ENCODE measurements around the gene CBFA2T2.

Gene CBFA2T2

DNA sequence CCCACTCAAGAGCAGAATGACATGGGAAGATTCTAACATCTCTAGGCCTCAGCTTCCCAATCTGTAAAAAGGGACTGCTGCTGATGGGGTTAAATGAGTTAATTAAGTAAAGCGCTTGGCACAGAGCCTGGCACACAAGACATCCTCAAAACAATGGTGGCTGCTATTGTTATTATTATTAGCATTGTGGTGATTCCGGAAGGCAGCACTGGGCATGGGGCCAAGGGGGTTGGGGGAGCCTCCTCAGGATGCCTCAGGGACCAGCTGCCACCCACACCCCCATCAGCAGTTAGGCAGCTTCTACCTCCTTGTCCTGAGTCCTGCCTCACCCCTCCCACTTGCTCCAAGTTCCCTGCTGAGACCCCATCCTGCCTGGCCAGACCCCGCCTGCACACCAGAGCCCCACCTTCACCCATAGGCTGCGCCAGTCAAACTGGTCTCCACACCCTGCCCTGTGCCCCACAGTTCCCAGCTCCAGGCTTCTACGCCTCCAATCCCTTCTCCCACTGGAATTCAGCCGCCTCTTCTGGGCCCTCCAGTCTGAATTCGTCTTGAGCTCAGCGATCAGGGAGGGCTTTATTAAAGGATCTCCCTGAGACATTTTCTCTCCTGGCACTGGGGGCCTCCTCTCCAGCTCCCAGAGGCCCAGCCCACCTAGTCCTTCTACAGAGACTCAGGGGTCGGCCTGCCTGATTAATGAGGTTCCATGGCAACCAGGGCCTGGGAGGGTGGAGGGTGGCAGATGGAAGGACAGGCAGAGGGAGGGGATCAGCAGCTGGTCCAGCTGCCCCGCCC lies 194.8 kb downstream of the CBFA2T2 start:
- peaks cover 2% of the 10 kb centered on the region; the same call in 1 of the 2 replicates for H3F3A ChIP-seq (ENCODE audit: low read depth)
- H3K9me3 ChIP-seq (ENCODE audit: insufficient read depth, low read depth, low read length): no peaks in the 10 kb centered on the region
- H3K9ac ChIP-seq (ENCODE audit: low read depth, low read length, poor library complexity, severe bottlenecking): peak overlapping the region; percentile 80
- no peak for TF ChIP-seq EZH2phosphoT487 (IDR thresholded peaks at IDR 0.05; ENCODE audit: borderline replicate concordance)
- H3K36me3 ChIP-seq (ENCODE audit: insufficient read depth, low read length): peaks cover 3% of the 10 kb centered on the region; the same call in 1 of the 2 replicates
- H3K27me3 ChIP-seq (ENCODE audit: insufficient read depth, low read length, poor library complexity, severe bottlenecking): no peaks in the 10 kb centered on the region
- H3K4me1 ChIP-seq (ENCODE audit: insufficient read depth, low read length, poor library complexity, severe bottlenecking): peaks cover 51% of the 10 kb centered on the region
- peak overlapping the region; percentile 82 for H3K4me3 ChIP-seq (ENCODE audit: low read length, poor library complexity, severe bottlenecking)
- peak overlapping the region; percentile 95 for H3K4me2 ChIP-seq (ENCODE audit: low read depth, low read length, poor library complexity, severe bottlenecking)
- H4K20me1 ChIP-seq (ENCODE audit: insufficient read depth, low read length, poor library complexity, severe bottlenecking): peaks cover 42% of the 10 kb centered on the region
- H3K9me2 ChIP-seq (replicated peaks; ENCODE audit: low read depth, low read length): no peaks in the 10 kb centered on the region
- no peak overlapping the region for H2AFZ ChIP-seq (ENCODE audit: low read length)
- H3K79me2 ChIP-seq (ENCODE audit: insufficient read depth, low read length): peaks cover 57% of the 10 kb centered on the region

DNA sequence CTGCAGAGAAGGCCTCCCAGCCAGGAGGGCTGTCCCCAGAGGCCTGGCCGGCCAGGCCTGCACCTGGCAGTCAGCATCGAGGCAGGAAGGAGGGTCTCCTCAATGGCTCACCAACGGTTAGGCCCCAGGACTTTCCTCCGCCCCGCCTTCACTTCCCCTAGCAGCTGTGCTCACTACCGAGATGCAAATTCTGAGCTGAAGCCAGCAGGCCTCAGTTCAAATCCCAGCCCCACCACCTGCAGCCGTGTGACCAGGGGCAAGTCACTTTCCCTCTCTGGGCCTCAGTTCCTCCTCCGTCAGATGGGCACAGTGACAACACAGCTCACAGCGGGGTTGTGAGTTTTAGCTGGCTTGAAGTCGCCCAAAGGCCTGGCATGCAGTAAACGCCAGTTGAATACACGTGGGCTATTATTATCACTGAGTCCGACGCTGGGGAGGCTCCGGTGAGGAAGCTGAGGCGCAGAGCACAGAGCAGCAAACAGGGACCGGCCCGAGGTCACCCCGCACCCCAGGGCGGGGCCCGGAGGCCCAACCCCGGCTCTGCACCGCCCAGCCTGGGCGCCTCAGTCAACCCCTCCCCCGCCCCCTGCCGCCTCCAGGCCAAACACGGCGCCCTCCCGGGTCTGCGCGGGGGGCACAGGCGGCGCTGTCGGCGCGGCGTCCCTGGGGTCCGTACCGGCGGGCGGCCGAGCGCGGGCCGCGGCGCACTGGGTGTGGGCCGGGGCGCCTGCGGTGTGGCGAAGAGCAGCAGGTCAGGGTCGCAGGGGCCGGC lies 195.6 kb downstream of the CBFA2T2 start:
- peak overlapping the region; percentile 80 for H3K9ac ChIP-seq (ENCODE audit: low read depth, low read length, poor library complexity, severe bottlenecking)
- H4K20me1 ChIP-seq (ENCODE audit: insufficient read depth, low read length, poor library complexity, severe bottlenecking): peaks cover 39% of the 10 kb centered on the region
- H3K9me3 ChIP-seq (ENCODE audit: insufficient read depth, low read depth, low read length): no peaks in the 10 kb centered on the region
- no peaks in the 10 kb centered on the region for H3K9me2 ChIP-seq (replicated peaks; ENCODE audit: low read depth, low read length)
- H3K79me2 ChIP-seq (ENCODE audit: insufficient read depth, low read length): peaks cover 51% of the 10 kb centered on the region
- H3K36me3 ChIP-seq (ENCODE audit: insufficient read depth, low read length): no peaks in the 10 kb centered on the region; the same call in 1 of the 2 replicates
- H3K4me1 ChIP-seq (ENCODE audit: insufficient read depth, low read length, poor library complexity, severe bottlenecking): peaks cover 52% of the 10 kb centered on the region
- peak overlapping the region; percentile 95 for H3K4me2 ChIP-seq (ENCODE audit: low read depth, low read length, poor library complexity, severe bottlenecking)
- no peak for TF ChIP-seq EZH2phosphoT487 (IDR thresholded peaks at IDR 0.05; ENCODE audit: borderline replicate concordance)
- TF ChIP-seq, protein P1, sequence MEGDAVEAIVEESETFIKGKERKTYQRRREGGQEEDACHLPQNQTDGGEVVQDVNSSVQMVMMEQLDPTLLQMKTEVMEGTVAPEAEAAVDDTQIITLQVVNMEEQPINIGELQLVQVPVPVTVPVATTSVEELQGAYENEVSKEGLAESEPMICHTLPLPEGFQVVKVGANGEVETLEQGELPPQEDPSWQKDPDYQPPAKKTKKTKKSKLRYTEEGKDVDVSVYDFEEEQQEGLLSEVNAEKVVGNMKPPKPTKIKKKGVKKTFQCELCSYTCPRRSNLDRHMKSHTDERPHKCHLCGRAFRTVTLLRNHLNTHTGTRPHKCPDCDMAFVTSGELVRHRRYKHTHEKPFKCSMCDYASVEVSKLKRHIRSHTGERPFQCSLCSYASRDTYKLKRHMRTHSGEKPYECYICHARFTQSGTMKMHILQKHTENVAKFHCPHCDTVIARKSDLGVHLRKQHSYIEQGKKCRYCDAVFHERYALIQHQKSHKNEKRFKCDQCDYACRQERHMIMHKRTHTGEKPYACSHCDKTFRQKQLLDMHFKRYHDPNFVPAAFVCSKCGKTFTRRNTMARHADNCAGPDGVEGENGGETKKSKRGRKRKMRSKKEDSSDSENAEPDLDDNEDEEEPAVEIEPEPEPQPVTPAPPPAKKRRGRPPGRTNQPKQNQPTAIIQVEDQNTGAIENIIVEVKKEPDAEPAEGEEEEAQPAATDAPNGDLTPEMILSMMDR (conservative IDR thresholded peaks at IDR 0.05; ENCODE audit: low read length): no peak
- no peak overlapping the region for H2AFZ ChIP-seq (ENCODE audit: low read length)
- H3F3A ChIP-seq (ENCODE audit: low read depth): peaks cover 8% of the 10 kb centered on the region; the same call in 1 of the 2 replicates
- H3K4me3 ChIP-seq (ENCODE audit: low read length, poor library complexity, severe bottlenecking): peak overlapping the region; percentile 82
- no peaks in the 10 kb centered on the region for H3K27me3 ChIP-seq (ENCODE audit: insufficient read depth, low read length, poor library complexity, severe bottlenecking)

DNA sequence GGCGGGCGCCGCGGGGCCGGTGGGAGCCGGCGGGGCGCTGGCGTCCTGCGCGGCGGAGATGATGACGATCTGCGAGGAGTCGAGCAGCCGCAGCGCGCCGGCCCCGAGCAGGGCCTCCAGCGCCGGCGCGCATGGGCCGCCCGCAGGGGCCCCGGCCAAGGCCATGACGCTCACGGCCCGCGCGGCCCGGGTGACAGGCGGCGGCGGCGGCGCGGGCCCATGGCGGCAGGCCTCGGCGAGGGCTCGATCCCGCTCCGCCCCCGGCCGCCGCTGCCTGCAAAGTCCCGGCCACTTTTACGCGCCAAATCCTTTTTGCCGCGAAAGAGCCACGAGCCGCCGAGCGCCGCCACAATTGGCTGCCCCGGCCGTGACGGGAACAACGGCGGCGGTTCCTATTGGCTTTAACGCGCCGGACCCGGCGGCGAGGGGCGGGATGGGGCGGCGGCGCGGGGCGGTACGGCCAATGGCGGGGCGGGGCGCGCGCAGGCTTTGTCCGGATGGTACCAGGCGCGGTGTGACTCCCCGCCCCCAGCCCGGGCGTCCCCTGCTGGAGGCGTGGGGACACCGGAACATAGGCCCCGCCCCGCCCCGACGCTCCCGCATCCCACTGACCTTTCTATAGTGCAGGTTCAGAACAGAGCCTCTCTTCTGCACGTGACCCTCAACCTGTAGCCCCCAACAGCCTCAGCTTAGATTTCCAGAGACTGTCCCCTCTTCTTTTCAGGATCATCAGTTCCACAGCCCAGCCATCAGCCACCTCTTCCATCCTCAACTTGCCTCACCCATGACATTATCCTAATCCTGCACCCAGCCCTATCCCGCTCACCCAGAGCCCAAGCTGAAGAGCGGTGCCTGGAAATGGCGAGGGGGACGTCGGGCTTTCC lies 196.4 kb downstream of the CBFA2T2 start, which contains the start of gene E2F1:
Gene E2F1 (minus strand): TSS at position 286 of the 884 bp plus-strand sequence. CDS start 121 bp downstream, at position 165.
- Histone ChIP-seq H3F3A (ENCODE audit: low read depth) (peaks cover 8% of the 10 kb centered on the region; the same call in 1 of the 2 replicates), H3K4me2 (ENCODE audit: low read depth, low read length, poor library complexity, severe bottlenecking) (peak within 1 kb of the TSS; percentile 95), H3K36me3 (ENCODE audit: insufficient read depth, low read length) (no peaks in the 10 kb centered on the region), H2AFZ (ENCODE audit: low read length) (peak within 1 kb of the TSS; percentile 93), H4K20me1 (ENCODE audit: insufficient read depth, low read length, poor library complexity, severe bottlenecking) (peaks cover 31% of the 10 kb centered on the region), H3K4me1 (ENCODE audit: insufficient read depth, low read length, poor library complexity, severe bottlenecking) (peaks cover 50% of the 10 kb centered on the region), H3K4me3 (ENCODE audit: low read length, poor library complexity, severe bottlenecking) (peak within 1 kb of the TSS; percentile 82), H3K9me3 (ENCODE audit: insufficient read depth, low read depth, low read length) (no peaks in the 10 kb centered on the region), H3K79me2 (ENCODE audit: insufficient read depth, low read length) (peaks cover 43% of the 10 kb centered on the region), H3K9me2 (replicated peaks; ENCODE audit: low read depth, low read length) (no peaks in the 10 kb centered on the region), H3K9ac (ENCODE audit: low read depth, low read length, poor library complexity, severe bottlenecking) (peak within 1 kb of the TSS; percentile 80), H3K27me3 (ENCODE audit: insufficient read depth, low read length, poor library complexity, severe bottlenecking) (no peaks in the 10 kb centered on the region)
- no peak for TF ChIP-seq EZH2phosphoT487 (IDR thresholded peaks at IDR 0.05; ENCODE audit: borderline replicate concordance)
- TF ChIP-seq, protein P1 (conservative IDR thresholded peaks at IDR 0.05; ENCODE audit: low read length): 0 out of 2 replicates have a peak, but pooled peaks have one; percentile 16

Data from Loucy (cell line).